Raji (cell line): ENCODE measurements around the gene C5orf15.

Experiments
- POLR2A ChIP-seq: IDR thresholded peaks from 2 replicates; pipeline ENCODE4 v1.6.1; 2011; ENCODE audit warnings: low read depth, low read length, control low read depth; ENCODE audit not compliant: insufficient read depth

C5orf15 gene

GRCh38 chr5:133935667-133935940 lies 32.8 kb downstream of the C5orf15 start:
- no peak for TF ChIP-seq POLR2A

- peak; percentile 37; the same call in 1 of the 2 replicates for TF ChIP-seq POLR2A
Observed at GRCh38 chr5:133934822-133935666, 33.4 kb downstream of the C5orf15 start.

- no peak; the same call in 1 of the 2 replicates for TF ChIP-seq POLR2A
Observed at GRCh38 chr5:133934311-133934710, 34.1 kb downstream of the C5orf15 start.

GRCh38 chr5:133933670-133934295 lies 34.6 kb downstream of the C5orf15 start:
- TF ChIP-seq POLR2A: no peak; the same call in 1 of the 2 replicates

- TF ChIP-seq POLR2A: no peak
Observed at GRCh38 chr5:133933169-133933509, 35.3 kb downstream of the C5orf15 start.

- TF ChIP-seq POLR2A: peak; percentile 53
Observed at GRCh38 chr5:133932441-133933168, 35.8 kb downstream of the C5orf15 start.

GRCh38 chr5:133931546-133931945 lies 36.9 kb downstream of the C5orf15 start:
- TF ChIP-seq POLR2A: no peak

GRCh38 chr5:133930813-133931090 lies 37.7 kb downstream of the C5orf15 start:
- no peak for TF ChIP-seq POLR2A

- TF ChIP-seq POLR2A: no peak
Observed at GRCh38 chr5:133930061-133930812, 38.2 kb downstream of the C5orf15 start.

- TF ChIP-seq POLR2A: no peak
Observed at GRCh38 chr5:133928587-133929393, 39.6 kb downstream of the C5orf15 start.

GRCh38 chr5:133927300-133928180 lies 40.9 kb downstream of the C5orf15 start:
- no peak for TF ChIP-seq POLR2A

GRCh38 chr5:133926489-133927299 lies 41.7 kb downstream of the C5orf15 start:
- TF ChIP-seq POLR2A: no peak
